ENCODE measurements around the gene YRDC.

DNA sequence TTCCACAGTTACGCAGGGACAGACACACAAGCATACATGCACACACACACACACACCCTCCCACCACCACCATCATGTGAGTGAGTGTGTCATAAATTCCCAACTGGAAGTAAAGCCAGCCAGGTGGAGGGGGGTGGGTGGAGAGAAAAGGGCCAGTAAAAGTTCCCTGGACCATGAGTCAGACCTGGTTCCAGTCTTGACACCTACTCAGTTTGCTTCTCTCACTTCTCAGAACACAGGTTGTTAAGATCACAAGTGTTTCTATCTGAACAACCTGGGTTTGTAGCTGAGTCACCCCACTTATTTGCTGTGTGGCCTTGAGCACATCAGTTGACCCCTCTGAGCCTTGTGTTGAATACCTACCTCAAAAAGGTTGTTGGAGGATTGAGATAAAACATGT, 52.7 kb downstream of the YRDC start:
- TF ChIP-seq, protein P1, sequence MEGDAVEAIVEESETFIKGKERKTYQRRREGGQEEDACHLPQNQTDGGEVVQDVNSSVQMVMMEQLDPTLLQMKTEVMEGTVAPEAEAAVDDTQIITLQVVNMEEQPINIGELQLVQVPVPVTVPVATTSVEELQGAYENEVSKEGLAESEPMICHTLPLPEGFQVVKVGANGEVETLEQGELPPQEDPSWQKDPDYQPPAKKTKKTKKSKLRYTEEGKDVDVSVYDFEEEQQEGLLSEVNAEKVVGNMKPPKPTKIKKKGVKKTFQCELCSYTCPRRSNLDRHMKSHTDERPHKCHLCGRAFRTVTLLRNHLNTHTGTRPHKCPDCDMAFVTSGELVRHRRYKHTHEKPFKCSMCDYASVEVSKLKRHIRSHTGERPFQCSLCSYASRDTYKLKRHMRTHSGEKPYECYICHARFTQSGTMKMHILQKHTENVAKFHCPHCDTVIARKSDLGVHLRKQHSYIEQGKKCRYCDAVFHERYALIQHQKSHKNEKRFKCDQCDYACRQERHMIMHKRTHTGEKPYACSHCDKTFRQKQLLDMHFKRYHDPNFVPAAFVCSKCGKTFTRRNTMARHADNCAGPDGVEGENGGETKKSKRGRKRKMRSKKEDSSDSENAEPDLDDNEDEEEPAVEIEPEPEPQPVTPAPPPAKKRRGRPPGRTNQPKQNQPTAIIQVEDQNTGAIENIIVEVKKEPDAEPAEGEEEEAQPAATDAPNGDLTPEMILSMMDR (IDR thresholded peaks at IDR 0.05) = no peak
- TF ChIP-seq POLR2A (IDR thresholded peaks at IDR 0.05) (no peak), EP300 (IDR thresholded peaks at IDR 0.05) (no peak)

Measured in gastroesophageal sphincter (tissue), 3 donors.